Fibroblast of peridontal ligament (primary cell): ENCODE data around the gene FXYD5.
A peak's percentile ranks its signal among the peaks of the same experiment; 100 is the strongest.

Source experiments
- DNase-seq: peaks from one replicate; pipeline ENCODE4 v3.0.0-alpha.2; 2010; ENCODE audit errors: extremely low read depth

FXYD5 gene

GRCh38 chr19:35154525-35155406 lies at the start of gene FXYD5:
Gene FXYD5, plus strand, starts transcription at chr19:35154735. Its CDS starts 816 bp downstream, at chr19:35155551.
- DNase-seq: peak; percentile 53

- no peak for DNase-seq
Observed at GRCh38 chr19:35105047-35105410, 49.5 kb upstream of the FXYD5 start.

GRCh38 chr19:35105411-35106290 lies 48.9 kb upstream of the FXYD5 start:
- no peak for DNase-seq

- DNase-seq: no peak
Observed at GRCh38 chr19:35106291-35106583, 48.3 kb upstream of the FXYD5 start.

- no peak for DNase-seq
Observed at GRCh38 chr19:35106898-35107541, 47.5 kb upstream of the FXYD5 start.

- DNase-seq: peak; percentile 26
Observed at GRCh38 chr19:35107545-35107944, 47.0 kb upstream of the FXYD5 start.

GRCh38 chr19:35108730-35109129 lies 45.8 kb upstream of the FXYD5 start:
- no peak for DNase-seq

- no peak for DNase-seq
Observed at GRCh38 chr19:35109395-35110112, 45.0 kb upstream of the FXYD5 start.

- no peak for DNase-seq
Observed at GRCh38 chr19:35110974-35111373, 43.6 kb upstream of the FXYD5 start.

GRCh38 chr19:35112995-35113688 lies 41.4 kb upstream of the FXYD5 start:
- no peak for DNase-seq

- DNase-seq: peak; percentile 59
Observed at GRCh38 chr19:35114353-35115176, 40.0 kb upstream of the FXYD5 start.

- no peak for DNase-seq
Observed at GRCh38 chr19:35115177-35115951, 39.2 kb upstream of the FXYD5 start, which contains the start of gene FXYD3. Gene FXYD3, plus strand, starts transcription at chr19:35115823. Its CDS starts 3,554 bp downstream, at chr19:35119377.

GRCh38 chr19:35116072-35116801 lies 38.3 kb upstream of the FXYD5 start:
- DNase-seq: no peak

GRCh38 chr19:35117116-35117515 lies 37.4 kb upstream of the FXYD5 start:
- no peak for DNase-seq

- DNase-seq: no peak
Observed at GRCh38 chr19:35117799-35118198, 36.7 kb upstream of the FXYD5 start.

GRCh38 chr19:35118268-35119020 lies 36.1 kb upstream of the FXYD5 start:
- DNase-seq: no peak

- no peak for DNase-seq
Observed at GRCh38 chr19:35119091-35119490, 35.4 kb upstream of the FXYD5 start.
